Measurements from ENCODE around the gene RAP1A. TPM values are rescaled to one million over a fixed set of nuclear protein-coding genes. Genes with fewer than 3 reads are reported as not detected.
"Not testable (repeated sequence)": the region's sequence is repeated elsewhere in the genome, so short reads cannot be mapped to it uniquely, and the experiment has no call there.

RAP1A gene
- polyA plus RNA-seq, 1 of the 3 experiments (the other 2 are of a cell fraction): 17.7 TPM

DNA sequence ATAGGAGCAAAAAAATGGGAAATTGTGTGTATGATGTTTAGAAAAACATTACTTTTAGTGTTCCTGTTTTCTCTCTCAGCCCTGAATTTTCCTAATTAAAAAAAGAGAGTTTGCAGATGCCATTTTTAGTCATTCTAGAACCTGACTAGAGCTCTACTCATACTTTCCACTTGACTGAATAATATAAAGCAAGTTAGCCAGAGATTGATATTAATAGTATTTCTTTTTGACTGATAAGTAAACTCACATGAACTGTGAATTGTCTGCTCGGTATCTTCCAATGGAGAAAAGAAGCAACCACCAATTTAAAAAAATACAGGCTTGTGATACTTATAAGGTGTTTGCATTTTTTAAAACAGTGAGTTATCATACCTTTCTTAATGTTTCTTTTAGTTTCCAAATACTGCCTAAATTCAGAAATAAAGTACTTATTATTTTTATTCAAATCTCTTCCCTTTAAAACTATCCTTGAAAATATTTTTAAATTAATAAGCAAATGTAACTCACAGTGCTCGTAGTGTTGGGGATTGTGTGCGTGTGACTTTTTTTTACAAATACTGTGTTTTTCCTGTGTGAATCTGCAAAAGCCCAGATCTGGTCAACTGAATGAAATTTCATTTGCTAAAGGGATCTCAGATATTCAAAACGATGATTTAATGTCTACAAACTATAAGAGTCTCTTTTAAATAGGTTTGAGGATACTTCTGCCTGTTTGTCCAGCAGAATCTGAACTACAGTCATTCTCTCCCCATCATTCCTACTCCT lies 9.8 kb downstream of the RAP1A start (continued):
- TF ChIP-seq, protein P1, sequence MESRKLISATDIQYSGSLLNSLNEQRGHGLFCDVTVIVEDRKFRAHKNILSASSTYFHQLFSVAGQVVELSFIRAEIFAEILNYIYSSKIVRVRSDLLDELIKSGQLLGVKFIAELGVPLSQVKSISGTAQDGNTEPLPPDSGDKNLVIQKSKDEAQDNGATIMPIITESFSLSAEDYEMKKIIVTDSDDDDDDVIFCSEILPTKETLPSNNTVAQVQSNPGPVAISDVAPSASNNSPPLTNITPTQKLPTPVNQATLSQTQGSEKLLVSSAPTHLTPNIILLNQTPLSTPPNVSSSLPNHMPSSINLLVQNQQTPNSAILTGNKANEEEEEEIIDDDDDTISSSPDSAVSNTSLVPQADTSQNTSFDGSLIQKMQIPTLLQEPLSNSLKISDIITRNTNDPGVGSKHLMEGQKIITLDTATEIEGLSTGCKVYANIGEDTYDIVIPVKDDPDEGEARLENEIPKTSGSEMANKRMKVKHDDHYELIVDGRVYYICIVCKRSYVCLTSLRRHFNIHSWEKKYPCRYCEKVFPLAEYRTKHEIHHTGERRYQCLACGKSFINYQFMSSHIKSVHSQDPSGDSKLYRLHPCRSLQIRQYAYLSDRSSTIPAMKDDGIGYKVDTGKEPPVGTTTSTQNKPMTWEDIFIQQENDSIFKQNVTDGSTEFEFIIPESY (IDR thresholded peaks at IDR 0.05; ENCODE audit: borderline replicate concordance, low read depth): no peak
- TF ChIP-seq NRF1 (IDR thresholded peaks at IDR 0.05; ENCODE audit: low read depth, low read length): no peak

DNA sequence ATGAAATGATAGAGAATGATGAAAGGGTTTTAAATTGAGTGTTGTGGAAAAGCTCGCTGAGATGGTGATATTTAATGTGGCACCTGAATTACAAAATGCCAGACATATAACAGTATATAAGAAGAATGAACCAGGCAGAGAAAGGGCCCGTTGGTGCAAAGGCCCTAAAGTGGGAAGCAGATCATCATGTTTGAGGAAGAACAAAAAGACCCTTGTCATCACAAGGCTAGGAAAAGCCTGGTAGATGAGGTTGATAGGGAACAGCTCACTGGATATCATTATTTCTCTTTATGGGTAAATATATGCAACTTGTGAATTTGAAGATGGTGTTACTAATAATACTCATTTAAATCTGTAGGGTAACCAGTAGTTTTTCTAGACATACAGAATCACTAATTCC lies 11.0 kb downstream of the RAP1A start:
- Histone ChIP-seq H2AFZ (ENCODE audit: low read depth) (no peak overlapping the region), H3K27ac (ENCODE audit: low read depth in 2 of 2, low read length in 1 of 2) (no peak overlapping the region), H3K9me3 (no peaks in the 10 kb centered on the region), H4K20me1 (ENCODE audit: insufficient read depth) (peaks cover 36% of the 10 kb centered on the region), H3K4me2 (0 out of 2 replicates have a peak overlapping the region, but pooled peaks have one; percentile 5), H3K4me1 (ENCODE audit: control insufficient read depth in 1 of 2, insufficient read depth in 2 of 2, low read depth in 1 of 2, low read length in 1 of 2) (no peaks in the 10 kb centered on the region; a peak in 1 of 4 replicates), H3K9ac (no peak overlapping the region), H3K36me3 (replicated peaks in 1 of 2; ENCODE audit: control insufficient read depth in 1 of 2, insufficient read depth in 2 of 2, low read length in 1 of 2) (peaks cover 0 to 5% of the 10 kb centered on the region in 2 experiments), H3K27me3 (ENCODE audit: insufficient read depth) (no peaks in the 10 kb centered on the region), H3K9me2 (no peaks in the 10 kb centered on the region), H3F3A (replicated peaks; ENCODE audit: insufficient read depth) (no peaks in the 10 kb centered on the region), H3K79me2 (ENCODE audit: insufficient read depth) (peaks cover 88% of the 10 kb centered on the region), H3K4me3 (ENCODE audit: low read depth in 2 of 2, low read length in 1 of 2) (no peak overlapping the region)
- WGBS (ENCODE audit: low lambda C conversion rate): 95% methylated on average over 2 of the region's 2 CpGs
- ChIA-PET CTCF (interaction anchor here (1.6 kb wide), 1 partner anchor 123 kb away, joined by 6 read pairs; no protein-coding TSS in a partner anchor), POLR2A (no interaction called here)
- no peak for TF ChIP-seq RCOR1 (IDR thresholded peaks at IDR 0.05; ENCODE audit: low read length)
- no peak for TF ChIP-seq TEAD4 (IDR thresholded peaks at IDR 0.05; ENCODE audit: borderline replicate concordance, insufficient read depth)
- no peak for TF ChIP-seq GATA2 (CRISPR knock-in tag; IDR thresholded peaks at IDR 0.05)
- DNase-seq: no peak

DNA sequence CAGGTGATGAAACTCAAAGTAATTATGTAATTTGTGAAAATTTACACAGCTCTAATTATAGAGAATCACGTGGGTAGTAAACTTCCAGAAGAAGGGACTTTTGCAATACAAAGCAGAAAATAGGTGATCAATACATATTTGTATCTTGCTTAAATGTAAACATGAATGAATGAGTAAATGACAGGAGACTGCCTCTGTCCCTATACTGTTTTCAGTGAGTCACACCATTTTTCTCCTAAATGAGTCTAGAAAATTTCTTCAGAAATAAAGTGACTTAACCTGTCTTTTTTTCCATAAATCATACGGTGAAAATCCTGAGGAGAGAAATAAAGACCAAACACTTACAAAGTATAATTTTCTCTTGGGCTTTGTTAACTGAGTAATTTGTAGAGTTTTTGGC lies 11.9 kb downstream of the RAP1A start:
- Histone ChIP-seq H3K4me2 (no peak overlapping the region), H3K4me1 (ENCODE audit: control insufficient read depth in 1 of 2, insufficient read depth in 2 of 2, low read depth in 1 of 2, low read length in 1 of 2) (no peaks in the 10 kb centered on the region; a peak in 1 of 4 replicates), H3F3A (replicated peaks; ENCODE audit: insufficient read depth) (no peaks in the 10 kb centered on the region), H2AFZ (ENCODE audit: low read depth) (no peak overlapping the region), H4K20me1 (ENCODE audit: insufficient read depth) (peaks cover 27% of the 10 kb centered on the region), H3K36me3 (replicated peaks in 1 of 2; ENCODE audit: control insufficient read depth in 1 of 2, insufficient read depth in 2 of 2, low read length in 1 of 2) (peaks cover 0 to 10% of the 10 kb centered on the region in 2 experiments), H3K79me2 (ENCODE audit: insufficient read depth) (peaks cover 86% of the 10 kb centered on the region), H3K27ac (ENCODE audit: low read depth in 2 of 2, low read length in 1 of 2) (no peak overlapping the region), H3K9me3 (no peaks in the 10 kb centered on the region), H3K9me2 (no peaks in the 10 kb centered on the region), H3K27me3 (ENCODE audit: insufficient read depth) (no peaks in the 10 kb centered on the region), H3K9ac (no peak overlapping the region), H3K4me3 (ENCODE audit: low read depth in 2 of 2, low read length in 1 of 2) (no peak overlapping the region)
- 72% methylated on average over 2 of the region's 2 CpGs for WGBS (ENCODE audit: low lambda C conversion rate)
- TF ChIP-seq, protein P2, sequence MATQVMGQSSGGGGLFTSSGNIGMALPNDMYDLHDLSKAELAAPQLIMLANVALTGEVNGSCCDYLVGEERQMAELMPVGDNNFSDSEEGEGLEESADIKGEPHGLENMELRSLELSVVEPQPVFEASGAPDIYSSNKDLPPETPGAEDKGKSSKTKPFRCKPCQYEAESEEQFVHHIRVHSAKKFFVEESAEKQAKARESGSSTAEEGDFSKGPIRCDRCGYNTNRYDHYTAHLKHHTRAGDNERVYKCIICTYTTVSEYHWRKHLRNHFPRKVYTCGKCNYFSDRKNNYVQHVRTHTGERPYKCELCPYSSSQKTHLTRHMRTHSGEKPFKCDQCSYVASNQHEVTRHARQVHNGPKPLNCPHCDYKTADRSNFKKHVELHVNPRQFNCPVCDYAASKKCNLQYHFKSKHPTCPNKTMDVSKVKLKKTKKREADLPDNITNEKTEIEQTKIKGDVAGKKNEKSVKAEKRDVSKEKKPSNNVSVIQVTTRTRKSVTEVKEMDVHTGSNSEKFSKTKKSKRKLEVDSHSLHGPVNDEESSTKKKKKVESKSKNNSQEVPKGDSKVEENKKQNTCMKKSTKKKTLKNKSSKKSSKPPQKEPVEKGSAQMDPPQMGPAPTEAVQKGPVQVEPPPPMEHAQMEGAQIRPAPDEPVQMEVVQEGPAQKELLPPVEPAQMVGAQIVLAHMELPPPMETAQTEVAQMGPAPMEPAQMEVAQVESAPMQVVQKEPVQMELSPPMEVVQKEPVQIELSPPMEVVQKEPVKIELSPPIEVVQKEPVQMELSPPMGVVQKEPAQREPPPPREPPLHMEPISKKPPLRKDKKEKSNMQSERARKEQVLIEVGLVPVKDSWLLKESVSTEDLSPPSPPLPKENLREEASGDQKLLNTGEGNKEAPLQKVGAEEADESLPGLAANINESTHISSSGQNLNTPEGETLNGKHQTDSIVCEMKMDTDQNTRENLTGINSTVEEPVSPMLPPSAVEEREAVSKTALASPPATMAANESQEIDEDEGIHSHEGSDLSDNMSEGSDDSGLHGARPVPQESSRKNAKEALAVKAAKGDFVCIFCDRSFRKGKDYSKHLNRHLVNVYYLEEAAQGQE (IDR thresholded peaks at IDR 0.05; ENCODE audit: low read depth, low read length): no peak
- TF ChIP-seq CHD2 (IDR thresholded peaks at IDR 0.05; ENCODE audit: low read length, partially characterized antibody) (no peak), ELF1 (IDR thresholded peaks at IDR 0.05) (no peak), RFX5 (IDR thresholded peaks at IDR 0.05; ENCODE audit: low read length) (no peak), GABPA (IDR thresholded peaks at IDR 0.05; ENCODE audit: low read depth) (no peak)
- no peak for DNase-seq
- ChIA-PET CTCF (interaction anchor here (1.6 kb wide), 1 partner anchor 124 kb away, joined by 6 read pairs; no protein-coding TSS in a partner anchor), POLR2A (no interaction called here)

DNA sequence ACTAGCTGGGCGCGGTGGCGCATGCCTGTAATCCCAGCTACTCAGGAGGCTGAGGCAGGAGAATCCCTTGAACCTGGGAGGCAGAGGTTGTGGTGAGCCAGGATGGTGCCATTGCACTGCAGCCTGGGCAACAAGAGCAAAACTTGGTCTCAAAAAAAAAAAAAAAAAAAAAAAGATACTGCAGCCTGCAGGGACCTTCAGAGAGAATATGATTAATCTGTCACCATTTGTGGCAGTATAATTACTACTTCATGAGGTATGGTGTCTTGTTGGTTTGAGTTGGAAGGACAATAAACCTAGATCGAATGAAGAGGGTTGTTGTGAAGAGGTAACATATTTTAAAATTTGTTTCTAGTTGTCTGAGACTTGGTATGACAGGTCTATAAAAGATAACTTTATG lies 13.2 kb downstream of the RAP1A start:
- H3K9me2 ChIP-seq; H3K27ac ChIP-seq (ENCODE audit: low read depth in 2 of 2, low read length in 1 of 2); H3K4me3 ChIP-seq (ENCODE audit: low read depth in 2 of 2, low read length in 1 of 2); H3F3A ChIP-seq (replicated peaks; ENCODE audit: insufficient read depth); H3K36me3 ChIP-seq (replicated peaks in 1 of 2; ENCODE audit: control insufficient read depth in 1 of 2, insufficient read depth in 2 of 2, low read length in 1 of 2); H3K4me2 ChIP-seq; DNase-seq; H3K4me1 ChIP-seq (ENCODE audit: control insufficient read depth in 1 of 2, insufficient read depth in 2 of 2, low read depth in 1 of 2, low read length in 1 of 2); H3K9ac ChIP-seq; H3K9me3 ChIP-seq; H3K27me3 ChIP-seq (ENCODE audit: insufficient read depth); H2AFZ ChIP-seq (ENCODE audit: low read depth); POLR2A ChIA-PET: not testable (repeated sequence)
- Histone ChIP-seq H3K79me2 (ENCODE audit: insufficient read depth) (peaks cover 84% of the 10 kb centered on the region), H4K20me1 (ENCODE audit: insufficient read depth) (peaks cover 22% of the 10 kb centered on the region)
- WGBS (ENCODE audit: low lambda C conversion rate): 100% methylated on average over 4 of the region's 4 CpGs
- CTCF ChIA-PET: interaction anchor here (0.6 kb wide), 1 partner anchor 137 kb away, joined by 3 read pairs; no protein-coding TSS in a partner anchor
